HCT116 (cell line): Measurements from ENCODE around the gene DNM1. TPM values are rescaled to one million over a fixed set of nuclear protein-coding genes. Genes with fewer than 3 reads are reported as not detected.

ENCODE experiments used
- ATAC-seq: fragments of 200-7000 bp; cut with Tn5 transposase; 2 replicates; pipeline ENCODE4 v1.9.1; 2020; ENCODE audit warnings: mild to moderate bottlenecking, moderate library complexity
- BruUV-seq: library from RNA; stranded (reverse); fragments of 400-500 nt; replicated peaks from 2 replicates; lab custom pipeline; 2021; lab: Mats Ljungman, UMichigan
- CTCF ChIA-PET: fragments of 300-600 bp; sonication (Branson Sonifier 250); formaldehyde crosslinking; loops from one replicate; lab custom pipeline; 2021; ENCODE audit warnings: antibody characterized with exemption; lab: Charles Lee
- POLR2A ChIA-PET: fragments of 300-600, 350-600 bp; sonication (Branson Sonifier 250); formaldehyde crosslinking; loops from one replicate; lab custom pipeline; 2021; ENCODE audit warnings: antibody characterized with exemption; lab: Charles Lee
- RAD21 ChIA-PET, 2 experiments: fragments of 300-600 bp; sonication (Branson Sonifier 250); formaldehyde crosslinking; loops; one replicate each; lab custom pipeline; 2023; ENCODE audit warnings: low total read pairs in 2 of 2; ENCODE audit not compliant: uncharacterized antibody in 2 of 2, unreplicated experiment in 2 of 2, low non-redundant PET in 1 of 2; lab: Charles Lee
- DNase-seq: peaks from one replicate; pipeline ENCODE4 v3.0.0-alpha.2; 2010; ENCODE audit warnings: low read depth, low spot score
- H2AFZ ChIP-seq: fragments of 200-600 bp; shearing (Covaris generic), sonication (generic); 2 replicates; pipeline ENCODE4 v1.6.1; 2017; ENCODE audit warnings: low read depth, mixed run types, mixed read lengths, antibody characterized with exemption, low read length; ENCODE audit not compliant: poor library complexity, severe bottlenecking
- H3K27ac ChIP-seq: 2 replicates; pipeline ENCODE4 v1.5.1; 2012; ENCODE audit warnings: low read depth, low read length
- H3K27me3 ChIP-seq: fragments of 200-600 bp; sonication (generic); 2 replicates; pipeline ENCODE4 v1.6.1; 2016; ENCODE audit warnings: mixed run types, low read length, mixed read lengths; ENCODE audit not compliant: insufficient read depth
- H3K36me3 ChIP-seq, 2 experiments: fragments of 200-500 bp in 1 of 2; fragments of 200-600 bp in 1 of 2; sonication (Bioruptor generic) in 1 of 2; sonication (generic) in 1 of 2; 2 replicates each; pipeline versions ENCODE4 v1.5.1 to v1.6.1; 2014 to 2016; ENCODE audit warnings: low read length in 2 of 2, inconsistent platforms in 1 of 2, mixed read lengths in 1 of 2, mixed run types in 1 of 2; ENCODE audit not compliant: insufficient read depth in 2 of 2, control insufficient read depth in 1 of 2
- H3K4me1 ChIP-seq, 2 experiments: fragments of 200-600 bp in 1 of 2; sonication (generic) in 1 of 2; 2 replicates each; pipeline versions ENCODE4 v1.5.1 to v1.6.1; 2012 to 2017; ENCODE audit warnings: low read length in 2 of 2, inconsistent platforms in 1 of 2, mild to moderate bottlenecking in 1 of 2, mixed read lengths in 1 of 2, mixed run types in 1 of 2, moderate library complexity in 1 of 2; ENCODE audit not compliant: insufficient read depth in 2 of 2, control insufficient read depth in 1 of 2
- H3K4me2 ChIP-seq: fragments of 200-600 bp; sonication (generic); 2 replicates; pipeline ENCODE4 v1.6.1; 2017; ENCODE audit warnings: mixed run types, low read length, mixed read lengths
- H3K4me3 ChIP-seq, 2 experiments: fragments of 200-600 bp in 1 of 2; sonication (generic) in 1 of 2; replicated peaks in 1 of 2; 2 replicates each; pipeline ENCODE4 v1.5.1; 2011 to 2016; ENCODE audit warnings: low read length in 2 of 2, control low read depth in 1 of 2, low read depth in 1 of 2, mild to moderate bottlenecking in 1 of 2, mixed read lengths in 1 of 2, mixed run types in 1 of 2
- H3K79me2 ChIP-seq: fragments of 200-600 bp; sonication (generic); 2 replicates; pipeline ENCODE4 v1.6.1; 2017; ENCODE audit warnings: mild to moderate bottlenecking, mixed run types, low read length, moderate library complexity, mixed read lengths; ENCODE audit not compliant: insufficient read depth
- H3K9ac ChIP-seq: fragments of 200-600 bp; sonication (generic); 2 replicates; pipeline ENCODE4 v1.6.1; 2016; ENCODE audit warnings: low read length, mixed read lengths
- H3K9me2 ChIP-seq: fragments of 200-600 bp; sonication (generic), shearing (Covaris generic); 2 replicates; pipeline ENCODE4 v1.6.1; 2017; ENCODE audit warnings: mixed run types, mild to moderate bottlenecking, moderate library complexity; ENCODE audit not compliant: insufficient read depth
- H3K9me3 ChIP-seq, 2 experiments: fragments of 200-500 bp in 1 of 2; fragments of 200-600 bp in 1 of 2; sonication (Bioruptor generic) in 1 of 2; sonication (generic) in 1 of 2; 2 replicates each; pipeline ENCODE4 v1.6.1; 2014 to 2017; ENCODE audit warnings: low read length in 2 of 2, mixed read lengths in 2 of 2, inconsistent platforms in 1 of 2, low read depth in 1 of 2, mild to moderate bottlenecking in 1 of 2, mixed run types in 1 of 2, moderate library complexity in 1 of 2; ENCODE audit not compliant: control insufficient read depth in 1 of 2, insufficient read depth in 1 of 2
- H4K20me1 ChIP-seq: fragments of 200-600 bp; sonication (generic), shearing (Covaris generic); 2 replicates; pipeline ENCODE4 v1.6.1; 2017; ENCODE audit warnings: mixed run types, mild to moderate bottlenecking, moderate library complexity; ENCODE audit not compliant: insufficient read depth
- CTCF ChIP-seq, 3 experiments: fragments of 200-600 bp in 1 of 3; sonication (generic) in 1 of 3; IDR thresholded peaks in 2 of 3; conservative IDR thresholded peaks in 1 of 3; 2 replicates each; pipeline ENCODE4 v1.5.1; 2012 to 2017; ENCODE audit warnings: low read depth in 2 of 3, low read length in 2 of 3, antibody characterized with exemption in 1 of 3, borderline replicate concordance in 1 of 3, control low read depth in 1 of 3, mild to moderate bottlenecking in 1 of 3, mixed read lengths in 1 of 3, mixed run types in 1 of 3, moderate library complexity in 1 of 3; ENCODE audit not compliant: insufficient read depth in 1 of 3
- ELF1 ChIP-seq: IDR thresholded peaks from 2 replicates; pipeline ENCODE4 v1.6.1; 2012; ENCODE audit warnings: low read depth, borderline replicate concordance
- FOSL1 ChIP-seq: IDR thresholded peaks from 2 replicates; pipeline ENCODE4 v1.6.1; 2012; ENCODE audit warnings: low read depth
- JUND ChIP-seq: IDR thresholded peaks from 2 replicates; pipeline ENCODE4 v1.6.1; 2012
- POLR2A ChIP-seq: IDR thresholded peaks from 2 replicates; pipeline ENCODE4 v1.7.0; 2011; ENCODE audit warnings: borderline replicate concordance; ENCODE audit not compliant: insufficient read depth, insufficient read length; ENCODE audit errors: extremely low read depth
- RAD21 ChIP-seq: IDR thresholded peaks from 2 replicates; pipeline ENCODE4 v1.6.1; 2012; ENCODE audit warnings: low read depth, mild to moderate bottlenecking
- SIN3A ChIP-seq: IDR thresholded peaks from 2 replicates; pipeline ENCODE4 v1.6.1; 2012; ENCODE audit warnings: low read depth
- SRF ChIP-seq: IDR thresholded peaks from 2 replicates; pipeline ENCODE4 v1.6.1; 2012; ENCODE audit warnings: low read depth
- TCF7L2 ChIP-seq: IDR thresholded peaks from 2 replicates; pipeline ENCODE4 v1.7.0; 2011; ENCODE audit warnings: borderline replicate concordance, inconsistent platforms; ENCODE audit not compliant: insufficient read depth, insufficient read length; ENCODE audit errors: extremely low read depth
- YY1 ChIP-seq: IDR thresholded peaks from 2 replicates; pipeline ENCODE4 v1.6.1; 2011; ENCODE audit warnings: low read length, low read depth, moderate library complexity, mild to moderate bottlenecking; ENCODE audit not compliant: insufficient replicate concordance; ENCODE audit errors: extremely low read depth
- ZNF274 ChIP-seq: fragments of 200-500 bp; sonication (Bioruptor generic); IDR thresholded peaks from 2 replicates; pipeline ENCODE4 v1.6.1; 2014; ENCODE audit warnings: mild to moderate bottlenecking, low read depth, low read length, inconsistent platforms
- intact Hi-C: fragments of 100-400 bp; cut with micrococcal nuclease; formaldehyde crosslinking; loops from 2 replicates; pipeline ENCODE4 v1.10.0; 2022
- total RNA-seq: library from RNA; stranded (reverse); gene quantifications from one replicate; pipeline ENCODE4 v1.2.1, GENCODE V29; 2021; ENCODE audit not compliant: unreplicated experiment

DNM1 gene
- total RNA-seq, 1 experiment from 2014 or later, result 12.0 TPM

- H3K9me2 ChIP-seq, result no peaks in the 10 kb centered on the region
- no peak overlapping the region for H3K27ac ChIP-seq
- H3K4me2 ChIP-seq, result no peak overlapping the region
- CTCF ChIA-PET, result no interaction called here
- H3K79me2 ChIP-seq, result no peaks in the 10 kb centered on the region
- POLR2A ChIA-PET, result no interaction called here
- no peak for ATAC-seq
- no TSS peak for BruUV-seq
- no peak for TF ChIP-seq ZNF274
- no peak for TF ChIP-seq CTCF (IDR thresholded peaks at IDR 0.05 in 2 of 3, conservative IDR thresholded peaks at IDR 0.05 in 1 of 3; ENCODE audit: borderline replicate concordance in 1 of 3, insufficient read depth in 1 of 3, low read depth in 2 of 3, low read length in 2 of 3)
- no peak for TF ChIP-seq TCF7L2
- no peak for TF ChIP-seq RAD21
- TF ChIP-seq ELF1, result no peak
- no peak for TF ChIP-seq SIN3A
- no peak for TF ChIP-seq FOSL1
- no peak for TF ChIP-seq JUND
- no peak for TF ChIP-seq SRF
- TF ChIP-seq POLR2A, result no peak
- no peak for TF ChIP-seq YY1
- TF ChIP-seq, all 23 proteins: peak for 0
- no peak for DNase-seq
- Histone ChIP-seq H3K36me3 (no peaks in the 10 kb centered on the region), H3K27me3 (no peaks in the 10 kb centered on the region), H3K4me3 (no peak overlapping the region), H2AFZ (no peak overlapping the region), H3K4me1 (peaks cover 7 to 15% of the 10 kb centered on the region in 2 experiments), H3K9ac (no peak overlapping the region), H4K20me1 (no peaks in the 10 kb centered on the region), H3K9me3 (no peaks in the 10 kb centered on the region)
- intact Hi-C loops, result no loop called here
- RAD21 ChIA-PET, result no interaction called here
Measured at GRCh38 chr9:128222026-128222425, 18.8 kb downstream of the DNM1 start.
